Body of pancreas (tissue), 4 donors: ENCODE measurements around the gene ZNF407.

Experiments
- CTCF ChIP-seq, 7 experiments: fragments of 450-650 bp in 4 of 7; fragments of 200-600 bp in 3 of 7; sonication (generic) in 3 of 7; IDR thresholded peaks; one replicate each; pipeline ENCODE4 v1.5.1; 2016 to 2019; ENCODE audit warnings: antibody characterized with exemption in 7 of 7
- POLR2A ChIP-seq, 3 donors: fragments of 450-650 bp; IDR thresholded peaks; one replicate each; pipeline ENCODE4 v1.6.1; 2016; ENCODE audit warnings: antibody characterized with exemption in 3 of 3, mild to moderate bottlenecking in 2 of 3

GRCh38 chr18:75066936-75067335, 469.3 kb downstream of the ZNF407 start:
- TF ChIP-seq POLR2A (IDR thresholded peaks at IDR 0.05) (no peak), CTCF (IDR thresholded peaks at IDR 0.05) (no peak)
